OCI-LY1 (cell line): ENCODE data around the gene KCNJ4.

Experiments used
- H2AFZ ChIP-seq: fragments of 200-600 bp; sonication (generic), shearing (Covaris generic); 2 replicates; pipeline ENCODE4 v1.6.0; 2014; ENCODE audit warnings: antibody characterized with exemption, mild to moderate bottlenecking, low read length
- H3F3A ChIP-seq: fragments of 200-600 bp; sonication (generic), shearing (Covaris generic); 2 replicates; pipeline ENCODE4 v1.6.0; 2014; ENCODE audit warnings: mild to moderate bottlenecking, antibody characterized with exemption, low read length, moderate library complexity; ENCODE audit not compliant: insufficient read depth
- H3K27ac ChIP-seq: fragments of 200-600 bp; sonication (generic); 2 replicates; pipeline ENCODE4 v1.5.1; 2014; ENCODE audit warnings: low read length, mixed run types, mild to moderate bottlenecking, low read depth; ENCODE audit not compliant: poor library complexity, severe bottlenecking
- H3K27me3 ChIP-seq: fragments of 200-600 bp; sonication (generic); 2 replicates; pipeline ENCODE4 v1.6.0; 2014; ENCODE audit warnings: antibody characterized with exemption, mild to moderate bottlenecking, low read length, moderate library complexity; ENCODE audit not compliant: insufficient read depth
- H3K36me3 ChIP-seq: fragments of 200-600 bp; sonication (generic); 2 replicates; pipeline ENCODE4 v1.6.1; 2014; ENCODE audit warnings: mild to moderate bottlenecking, antibody characterized with exemption, low read length, moderate library complexity, mixed read lengths; ENCODE audit not compliant: insufficient read depth
- H3K4me1 ChIP-seq: fragments of 200-600 bp; sonication (generic); 2 replicates; pipeline ENCODE4 v1.5.1; 2014; ENCODE audit warnings: mild to moderate bottlenecking, low read length, moderate library complexity; ENCODE audit not compliant: insufficient read depth, severe bottlenecking
- H3K4me2 ChIP-seq: fragments of 200-600 bp; sonication (generic), shearing (Covaris generic); 2 replicates; pipeline ENCODE4 v1.6.1; 2014; ENCODE audit warnings: low read length
- H3K4me3 ChIP-seq: fragments of 200-600 bp; sonication (generic); 2 replicates; pipeline ENCODE4 v1.5.1; 2014; ENCODE audit warnings: low read length, low read depth, mild to moderate bottlenecking, mixed read lengths; ENCODE audit not compliant: poor library complexity, severe bottlenecking
- H3K79me2 ChIP-seq: fragments of 200-600 bp; shearing (Covaris generic); 2 replicates; pipeline ENCODE4 v1.6.1; 2016; ENCODE audit warnings: mixed run types, low read length, mixed read lengths; ENCODE audit not compliant: insufficient read depth
- H3K9ac ChIP-seq: fragments of 200-600 bp; sonication (generic), shearing (Covaris generic); 2 replicates; pipeline ENCODE4 v1.6.1; 2014; ENCODE audit warnings: mild to moderate bottlenecking, low read length, mixed read lengths
- H3K9me2 ChIP-seq: fragments of 200-600 bp; sonication (generic), shearing (Covaris generic); 2 replicates; pipeline ENCODE4 v1.6.1; 2014; ENCODE audit warnings: low read depth, mild to moderate bottlenecking, low read length, mixed read lengths
- H3K9me3 ChIP-seq: fragments of 200-600 bp; shearing (Covaris generic); 2 replicates; pipeline ENCODE4 v1.6.1; 2014; ENCODE audit warnings: low read length, mixed read lengths
- H4K20me1 ChIP-seq: fragments of 200-600 bp; sonication (generic), shearing (Covaris generic); 2 replicates; pipeline ENCODE4 v1.6.0; 2016; ENCODE audit warnings: mild to moderate bottlenecking, low read length; ENCODE audit not compliant: insufficient read depth
- EZH2 ChIP-seq: fragments of 200-600 bp; sonication (generic), shearing (Covaris generic); IDR thresholded peaks from 2 replicates; pipeline ENCODE4 v1.8.0; 2017; ENCODE audit warnings: borderline replicate concordance, mixed run types, mild to moderate bottlenecking, antibody characterized with exemption, low read length, moderate library complexity, mixed read lengths
- TF ChIP-seq, protein P1 (sequence below): fragments of 200-600 bp; sonication (generic), shearing (Covaris generic); IDR thresholded peaks from 2 replicates; pipeline ENCODE4 v1.5.1; 2017; ENCODE audit warnings: mild to moderate bottlenecking, antibody characterized with exemption, low read length, moderate library complexity, mixed read lengths

Gene KCNJ4

DNA sequence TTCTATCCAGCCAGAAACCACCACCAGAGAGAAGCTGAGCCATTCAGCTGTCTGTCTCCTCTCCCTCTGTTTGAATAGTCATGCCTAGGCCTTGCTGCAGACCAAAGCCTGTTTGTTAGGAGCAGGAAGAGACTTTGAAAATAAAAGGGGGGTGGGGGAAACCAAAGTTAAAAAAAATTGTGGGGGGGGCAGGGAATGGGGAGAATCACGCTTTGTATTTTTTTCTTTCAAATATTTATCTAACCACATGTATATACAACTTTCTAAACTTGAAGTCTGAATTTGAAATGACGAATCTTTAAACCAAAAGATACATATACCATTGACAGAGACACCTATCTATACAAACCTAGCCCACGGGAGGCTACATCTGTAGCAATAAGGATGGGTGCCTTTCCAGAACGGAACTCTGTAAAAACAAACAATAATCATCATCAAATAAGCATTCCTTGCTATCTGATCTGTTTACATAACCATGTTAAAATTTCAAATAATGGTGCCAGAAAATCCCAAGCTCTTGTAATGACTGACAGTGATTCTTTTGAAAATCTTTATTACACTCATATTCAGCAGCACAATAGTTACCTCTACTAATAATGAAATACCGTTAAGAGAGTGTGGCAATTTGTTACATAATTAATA is 36.8 kb upstream of the KCNJ4 start:
- Histone ChIP-seq H3K4me1 (no peaks in the 10 kb centered on the region), H3K27me3 (no peaks in the 10 kb centered on the region), H3K9me3 (no peaks in the 10 kb centered on the region), H3K27ac (no peak overlapping the region), H3K79me2 (no peaks in the 10 kb centered on the region), H4K20me1 (peaks cover 3% of the 10 kb centered on the region; the same call in 1 of the 2 replicates), H2AFZ (no peak overlapping the region), H3K4me3 (no peak overlapping the region), H3K36me3 (peaks cover 100% of the 10 kb centered on the region), H3K4me2 (no peak overlapping the region), H3K9me2 (no peaks in the 10 kb centered on the region), H3F3A (no peaks in the 10 kb centered on the region), H3K9ac (no peak overlapping the region)
- TF ChIP-seq, protein P1, sequence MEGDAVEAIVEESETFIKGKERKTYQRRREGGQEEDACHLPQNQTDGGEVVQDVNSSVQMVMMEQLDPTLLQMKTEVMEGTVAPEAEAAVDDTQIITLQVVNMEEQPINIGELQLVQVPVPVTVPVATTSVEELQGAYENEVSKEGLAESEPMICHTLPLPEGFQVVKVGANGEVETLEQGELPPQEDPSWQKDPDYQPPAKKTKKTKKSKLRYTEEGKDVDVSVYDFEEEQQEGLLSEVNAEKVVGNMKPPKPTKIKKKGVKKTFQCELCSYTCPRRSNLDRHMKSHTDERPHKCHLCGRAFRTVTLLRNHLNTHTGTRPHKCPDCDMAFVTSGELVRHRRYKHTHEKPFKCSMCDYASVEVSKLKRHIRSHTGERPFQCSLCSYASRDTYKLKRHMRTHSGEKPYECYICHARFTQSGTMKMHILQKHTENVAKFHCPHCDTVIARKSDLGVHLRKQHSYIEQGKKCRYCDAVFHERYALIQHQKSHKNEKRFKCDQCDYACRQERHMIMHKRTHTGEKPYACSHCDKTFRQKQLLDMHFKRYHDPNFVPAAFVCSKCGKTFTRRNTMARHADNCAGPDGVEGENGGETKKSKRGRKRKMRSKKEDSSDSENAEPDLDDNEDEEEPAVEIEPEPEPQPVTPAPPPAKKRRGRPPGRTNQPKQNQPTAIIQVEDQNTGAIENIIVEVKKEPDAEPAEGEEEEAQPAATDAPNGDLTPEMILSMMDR, result no peak
- TF ChIP-seq EZH2, result no peak

DNA sequence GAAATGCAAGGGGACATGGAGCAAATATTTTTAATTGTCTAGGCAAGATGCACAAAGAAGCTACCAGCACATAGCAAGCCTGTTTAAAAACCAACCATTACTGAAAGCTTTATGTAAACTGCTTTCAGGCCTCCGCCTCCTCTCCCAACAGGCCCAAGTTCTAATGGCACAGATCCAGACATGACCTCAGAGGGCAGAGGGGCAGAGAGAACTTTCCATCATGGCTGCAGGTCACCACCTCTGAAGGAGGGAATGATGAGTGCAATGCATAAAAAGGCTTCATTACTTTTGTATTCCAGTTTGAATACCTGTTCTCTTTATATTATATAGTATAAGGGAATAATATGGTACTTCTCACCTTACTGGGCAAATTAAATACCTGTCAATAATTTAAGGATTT is 35.9 kb upstream of the KCNJ4 start:
- Histone ChIP-seq H3K27ac (no peak overlapping the region), H3K36me3 (peaks cover 100% of the 10 kb centered on the region), H3K9ac (no peak overlapping the region), H3K27me3 (no peaks in the 10 kb centered on the region), H2AFZ (no peak overlapping the region), H3K79me2 (no peaks in the 10 kb centered on the region), H3K4me3 (no peak overlapping the region), H4K20me1 (peaks cover 3% of the 10 kb centered on the region; the same call in 1 of the 2 replicates), H3K4me1 (no peaks in the 10 kb centered on the region), H3K4me2 (no peak overlapping the region), H3K9me3 (no peaks in the 10 kb centered on the region), H3F3A (no peaks in the 10 kb centered on the region), H3K9me2 (no peaks in the 10 kb centered on the region)
- TF ChIP-seq, protein P1, result no peak
- TF ChIP-seq EZH2, result no peak

DNA sequence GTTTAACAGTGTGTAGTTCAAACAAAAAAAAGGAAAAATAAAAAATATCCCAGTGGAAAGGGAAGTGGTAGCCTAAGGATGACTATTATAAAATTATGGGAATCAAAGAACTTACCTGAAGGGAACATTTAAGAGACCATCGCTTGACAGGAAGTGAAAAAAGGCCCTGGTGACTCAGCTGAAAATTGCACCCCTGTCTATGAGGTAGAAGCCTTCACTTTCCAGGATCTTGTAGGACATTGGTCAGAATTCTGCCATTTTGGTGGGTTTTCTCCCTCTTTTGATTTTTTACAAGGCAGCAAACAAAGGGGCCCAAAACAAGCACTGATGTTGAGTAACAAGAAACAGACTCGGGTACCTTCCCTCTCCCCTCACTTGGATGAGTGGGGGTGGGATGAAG is 35.5 kb upstream of the KCNJ4 start:
- Histone ChIP-seq H3K27me3 (no peaks in the 10 kb centered on the region), H3K36me3 (peaks cover 99% of the 10 kb centered on the region), H3K9ac (no peak overlapping the region), H3K27ac (no peak overlapping the region), H2AFZ (no peak overlapping the region), H3F3A (no peaks in the 10 kb centered on the region), H3K9me2 (no peaks in the 10 kb centered on the region), H3K79me2 (no peaks in the 10 kb centered on the region), H3K4me2 (no peak overlapping the region), H3K4me3 (no peak overlapping the region), H3K9me3 (no peaks in the 10 kb centered on the region), H3K4me1 (no peaks in the 10 kb centered on the region), H4K20me1 (peaks cover 3% of the 10 kb centered on the region; the same call in 1 of the 2 replicates)
- TF ChIP-seq EZH2, result no peak
- TF ChIP-seq, protein P1, result no peak
